COLO668 (cell line): ENCODE results near the gene TMEM125.

Source experiments
- DNase-seq: peaks from one replicate; lab custom pipeline; 2025; ENCODE audit not compliant: unreplicated experiment; lab: John Stamatoyannopoulos, UW

The TMEM125 gene

DNA sequence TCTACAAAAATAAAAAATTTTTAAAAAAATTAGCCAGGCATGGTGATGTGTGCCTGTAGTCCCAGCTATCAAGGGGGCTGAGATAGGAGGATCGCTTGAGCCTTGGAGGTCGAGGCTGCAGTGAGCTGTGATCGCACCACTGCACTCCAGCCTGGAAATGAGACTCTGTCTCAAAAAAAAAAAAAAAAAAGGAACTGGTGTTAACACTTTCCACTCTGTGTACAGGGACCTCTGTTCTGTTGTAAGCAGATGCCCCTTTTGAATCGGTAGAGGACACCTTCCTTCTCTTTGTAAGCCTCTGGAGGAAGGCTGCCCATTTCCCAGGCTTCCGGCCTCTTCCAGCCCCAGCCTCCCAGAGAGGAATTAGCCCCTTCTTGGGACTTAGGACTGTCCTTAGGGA, 22.9 kb downstream of the TMEM125 start:
- DNase-seq: no peak

DNA sequence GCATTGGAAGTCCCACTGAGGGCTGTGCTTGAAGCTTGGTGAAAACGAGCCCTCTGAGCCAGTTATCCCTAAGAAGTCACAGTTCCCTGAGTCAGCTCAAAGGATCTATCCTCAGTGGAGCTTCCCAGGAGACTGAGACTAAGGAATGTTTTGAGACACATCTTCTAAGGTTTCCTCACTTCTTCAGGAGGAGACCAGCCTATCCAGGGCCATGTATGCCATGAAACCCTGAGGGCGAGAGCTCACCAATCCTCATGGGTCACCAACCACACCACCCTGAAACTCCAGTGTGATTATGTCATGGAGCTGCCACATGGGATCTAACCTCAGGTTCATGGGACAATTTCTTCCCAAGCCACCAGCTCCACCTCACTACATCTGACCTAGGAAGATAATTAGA, 23.4 kb downstream of the TMEM125 start:
- no peak for DNase-seq

DNA sequence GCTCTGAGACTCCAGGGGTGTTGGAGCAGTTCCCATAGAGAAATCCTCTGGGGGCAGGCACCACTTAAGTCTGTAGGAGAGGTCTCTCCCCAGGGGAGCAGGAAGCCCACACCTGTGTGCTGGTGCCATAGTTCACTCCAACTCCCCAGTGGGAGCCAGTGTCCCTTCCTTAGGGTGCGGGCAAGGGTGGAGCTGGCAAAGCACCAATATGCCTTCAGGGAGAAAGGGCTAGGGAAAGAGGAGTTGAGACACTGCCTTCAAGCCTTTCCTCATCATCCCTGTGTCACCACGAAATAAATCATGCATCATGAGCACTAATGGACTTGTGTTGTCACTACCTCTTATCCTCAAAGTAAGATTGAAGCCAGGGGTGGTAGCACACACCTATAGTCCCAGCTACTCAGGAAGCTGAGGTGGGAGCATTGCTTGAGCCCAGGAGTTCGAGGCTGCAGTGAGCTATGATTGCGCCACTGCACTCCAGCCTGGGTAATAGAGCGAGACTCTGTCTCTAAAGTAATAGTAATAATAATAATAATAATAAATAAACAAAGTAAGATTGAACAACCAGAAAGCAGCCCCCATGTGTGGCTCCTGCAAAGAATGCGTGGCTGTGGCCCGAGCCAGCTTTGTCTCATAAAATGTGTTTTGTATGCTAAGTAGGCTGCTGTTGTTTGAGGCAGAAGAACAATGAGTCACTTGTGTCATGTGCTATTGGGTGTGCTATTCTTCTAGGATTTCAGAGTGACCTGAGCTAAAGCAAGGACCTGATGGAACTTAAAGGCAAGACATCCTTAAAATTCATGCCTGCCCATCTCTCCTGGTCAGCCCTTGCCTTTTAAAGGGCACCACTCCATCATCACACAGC, 24.3 kb downstream of the TMEM125 start:
- DNase-seq: no peak

DNA sequence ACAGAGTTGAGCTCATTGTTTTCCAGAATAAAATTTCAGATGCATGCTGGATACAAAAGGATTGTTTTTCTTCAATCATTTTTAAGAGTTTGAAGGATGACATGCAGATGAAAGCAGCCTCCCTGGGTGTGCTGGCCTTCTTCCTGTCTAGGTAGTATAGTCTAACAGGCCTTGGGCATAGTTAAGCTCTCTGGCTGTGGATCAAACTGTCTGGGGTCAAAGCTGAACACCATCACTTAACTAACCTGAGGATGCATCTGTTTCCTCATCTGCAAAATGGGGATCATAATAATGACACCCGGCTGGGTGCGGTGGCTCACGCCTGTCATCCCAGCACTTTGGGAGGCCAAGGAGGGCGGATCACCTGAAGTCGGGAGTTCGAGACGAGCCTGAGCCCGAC, 25.0 kb downstream of the TMEM125 start:
- no peak for DNase-seq

DNA sequence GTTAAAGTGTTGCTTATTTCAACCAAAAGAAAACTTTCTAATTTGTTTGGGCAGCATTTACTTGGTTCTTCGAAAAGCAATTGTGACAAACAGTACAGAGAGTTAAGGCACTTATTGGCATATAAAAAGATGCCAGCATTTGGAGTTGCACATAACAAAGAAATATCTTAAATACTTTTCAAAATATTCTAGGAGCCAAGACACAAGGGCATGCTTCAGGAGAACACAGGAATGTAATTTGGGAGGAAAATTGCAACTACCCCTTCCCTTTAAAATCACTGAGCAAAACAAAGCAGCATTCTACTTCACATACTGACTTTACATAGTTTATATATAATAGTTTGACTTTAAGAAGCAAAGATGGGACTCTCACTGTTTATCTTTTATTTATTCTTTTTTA, 26.4 kb downstream of the TMEM125 start:
- no peak for DNase-seq

DNA sequence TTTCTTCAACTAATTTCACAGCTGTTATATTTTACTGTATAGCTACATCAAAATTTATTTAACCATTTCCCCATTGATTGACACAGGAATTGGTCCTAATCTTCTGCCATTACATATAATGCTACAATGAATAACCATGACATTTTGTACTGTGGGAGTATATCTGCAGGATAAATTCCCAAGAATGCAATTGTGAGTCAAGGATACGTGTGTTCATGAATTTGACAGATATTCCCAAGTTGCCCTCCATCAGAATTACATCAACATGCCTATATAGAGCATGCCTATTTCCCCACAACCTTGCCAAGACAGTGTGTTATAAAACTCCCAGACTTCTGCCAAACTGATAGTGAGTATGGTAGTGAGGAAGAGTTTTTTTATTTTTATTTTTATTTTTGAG, 28.3 kb downstream of the TMEM125 start:
- DNase-seq: no peak

DNA sequence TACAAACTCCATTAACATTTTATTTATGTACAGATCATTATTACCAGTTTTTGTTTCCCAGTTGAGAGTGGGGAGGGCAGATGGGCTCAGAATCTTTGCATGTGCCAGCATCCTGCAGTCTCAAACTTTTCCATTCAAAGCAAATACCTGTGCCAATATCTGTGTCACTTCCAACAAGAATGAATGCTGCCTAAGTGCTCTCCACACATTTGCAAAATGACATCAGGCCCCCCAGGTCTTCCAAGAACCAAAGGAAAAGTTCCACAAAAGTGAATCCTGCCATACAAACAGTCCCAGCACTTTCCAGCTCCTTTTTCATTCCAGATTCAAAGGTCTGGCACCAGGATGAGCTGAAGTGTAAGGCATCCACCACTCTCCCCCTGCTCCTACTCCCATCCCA, 29.3 kb downstream of the TMEM125 start:
- DNase-seq: no peak

DNA sequence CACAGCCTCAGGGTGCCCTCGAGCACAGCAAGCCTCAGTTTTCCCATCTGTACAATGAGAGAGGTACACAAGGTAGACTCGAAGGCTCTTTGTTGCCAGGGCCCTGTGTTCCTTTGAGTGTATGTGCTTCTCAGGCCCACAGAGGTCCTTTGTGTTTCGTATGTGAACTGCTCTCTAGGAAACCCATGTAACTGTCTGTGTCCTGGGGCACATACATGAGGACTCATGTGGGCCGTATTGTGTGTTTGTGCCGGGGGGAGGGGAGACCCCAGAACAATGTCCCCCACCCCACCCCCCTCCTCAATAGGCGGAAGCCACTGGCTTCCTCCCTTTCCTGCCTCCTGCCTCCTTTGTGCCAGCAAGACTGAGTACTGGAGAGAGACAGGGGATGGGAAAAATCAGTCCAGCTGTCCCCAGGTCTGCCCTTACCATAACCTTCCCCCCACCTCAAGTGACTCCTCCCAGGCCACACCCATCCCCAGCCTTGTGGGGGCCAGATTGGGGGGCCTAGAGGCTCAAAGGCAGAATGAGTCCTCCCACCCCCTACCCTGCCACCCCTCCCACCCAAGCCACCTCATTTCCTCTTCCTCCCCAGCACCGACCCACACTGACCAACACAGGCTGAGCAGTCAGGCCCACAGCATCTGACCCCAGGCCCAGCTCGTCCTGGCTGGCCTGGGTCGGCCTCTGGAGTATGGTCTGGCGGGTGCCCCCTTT, 30.8 kb downstream of the TMEM125 start, which contains the start of gene TIE1:
TIE1 (plus strand) TSS at position 605 of the 717 bp plus-strand sequence; CDS start at position 695, 90 bp downstream.
- DNase-seq: no peak

DNA sequence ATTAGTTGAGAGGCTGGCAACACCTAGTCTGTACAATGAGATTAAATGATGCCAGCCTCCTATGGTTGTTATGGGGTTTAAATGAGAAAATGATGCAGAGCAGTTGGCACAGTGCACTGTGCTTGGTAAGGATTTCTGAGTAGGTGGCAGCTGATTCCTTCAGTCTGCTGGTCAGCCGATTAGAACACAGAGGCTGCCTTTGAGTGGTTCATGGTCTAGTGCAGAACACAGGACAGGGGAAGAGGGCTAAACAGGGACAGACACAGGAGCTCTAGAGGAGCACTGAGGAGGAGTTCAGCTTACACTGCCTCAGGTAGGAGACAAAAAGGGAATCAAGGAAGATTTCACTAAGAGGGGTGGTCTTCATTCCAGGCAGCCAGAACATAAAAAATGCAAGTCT, 32.4 kb downstream of the TMEM125 start:
- DNase-seq: no peak

DNA sequence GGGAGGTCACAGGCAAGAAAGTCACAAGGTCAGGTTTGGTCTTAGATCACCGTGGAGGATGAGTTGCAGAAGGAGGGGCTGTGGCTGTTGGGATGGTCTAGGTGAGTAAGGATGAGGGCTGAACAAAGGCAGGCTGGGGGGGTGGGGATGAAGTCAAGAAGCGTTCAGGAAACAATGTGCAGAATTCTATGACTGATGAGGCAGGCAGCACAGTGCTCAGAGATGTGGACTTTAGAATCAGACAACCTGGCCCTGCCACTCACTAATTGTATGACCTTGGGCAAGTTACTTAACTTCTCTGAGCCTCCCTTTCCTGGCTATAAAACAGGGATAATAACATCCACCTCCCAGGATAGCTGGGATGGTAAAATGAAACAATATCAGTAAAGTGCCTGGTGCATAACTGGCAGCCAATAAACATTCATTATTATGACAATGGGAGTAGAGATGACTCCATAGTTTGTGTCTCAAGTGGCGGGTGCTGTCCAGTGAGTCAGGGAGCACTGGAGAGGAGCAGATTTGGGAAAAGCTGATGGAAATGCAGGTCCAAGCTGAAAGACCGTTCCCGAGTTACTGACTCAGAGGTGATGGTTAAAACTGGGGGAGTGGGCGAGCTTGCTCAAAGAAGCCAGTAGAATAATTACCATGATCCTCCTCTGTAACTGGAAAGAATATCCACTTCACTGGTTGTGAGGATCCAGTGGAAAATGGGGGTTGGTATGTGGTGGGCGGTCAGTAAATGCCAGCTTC, 33.1 kb downstream of the TMEM125 start:
- DNase-seq: no peak

DNA sequence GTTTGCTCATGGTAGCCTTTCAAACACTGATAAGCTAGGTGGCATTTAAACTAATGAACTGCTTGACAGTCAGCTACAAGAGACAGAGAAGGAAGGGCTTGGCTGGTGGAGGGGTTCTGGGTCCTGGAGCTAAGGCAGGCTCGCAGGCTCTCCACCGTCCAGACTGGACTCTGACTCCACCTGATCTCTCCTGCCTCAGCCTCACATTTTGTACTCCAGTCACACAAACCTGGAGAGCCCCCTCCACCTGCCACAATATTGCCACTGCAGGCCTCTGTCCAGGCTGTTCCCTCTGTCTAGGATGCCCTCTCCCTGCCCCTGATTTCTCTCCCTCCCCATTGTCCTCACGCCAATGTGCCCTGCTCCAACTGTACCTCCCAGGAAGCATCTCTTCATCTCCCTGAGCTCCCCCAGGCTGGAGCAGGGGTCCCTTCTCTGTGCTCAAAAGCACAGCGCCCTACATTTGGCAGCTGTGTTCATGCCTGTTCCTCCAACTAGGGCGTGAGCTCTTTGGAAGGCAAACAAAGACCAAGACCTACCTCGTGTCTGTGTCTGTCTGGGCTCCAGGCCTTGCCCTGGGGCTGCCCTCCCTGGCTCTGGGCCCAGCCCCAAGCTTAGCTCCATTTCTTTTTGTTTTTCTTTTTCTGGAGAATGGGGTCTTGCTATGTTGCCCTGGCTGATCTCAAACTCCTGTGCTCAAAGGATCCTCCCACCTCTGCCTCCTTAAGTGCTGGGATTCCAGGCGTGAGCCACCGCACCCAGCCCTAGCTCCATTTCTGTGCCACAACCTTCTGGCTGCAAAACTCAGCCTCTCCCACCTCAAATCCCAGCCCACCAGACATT, 33.9 kb downstream of the TMEM125 start:
- no peak for DNase-seq

DNA sequence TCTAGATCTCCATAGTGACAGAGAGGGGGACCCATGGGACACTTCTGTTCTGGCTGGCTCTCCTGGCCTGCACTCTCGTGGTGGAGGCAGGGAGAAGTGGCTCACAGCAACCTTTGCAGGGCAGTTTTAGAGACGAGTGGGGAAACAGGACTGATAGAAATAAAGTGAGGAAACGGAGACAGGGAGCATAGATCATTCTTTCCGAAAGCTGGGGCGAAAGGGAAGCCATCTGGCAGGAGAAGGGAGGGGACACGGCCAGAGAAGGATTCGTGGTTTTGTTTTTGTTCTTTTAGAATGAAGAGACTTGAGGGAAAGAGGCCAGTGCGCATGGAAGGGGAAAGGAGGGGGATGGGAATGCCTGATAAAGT, 34.5 kb downstream of the TMEM125 start:
- no peak for DNase-seq

DNA sequence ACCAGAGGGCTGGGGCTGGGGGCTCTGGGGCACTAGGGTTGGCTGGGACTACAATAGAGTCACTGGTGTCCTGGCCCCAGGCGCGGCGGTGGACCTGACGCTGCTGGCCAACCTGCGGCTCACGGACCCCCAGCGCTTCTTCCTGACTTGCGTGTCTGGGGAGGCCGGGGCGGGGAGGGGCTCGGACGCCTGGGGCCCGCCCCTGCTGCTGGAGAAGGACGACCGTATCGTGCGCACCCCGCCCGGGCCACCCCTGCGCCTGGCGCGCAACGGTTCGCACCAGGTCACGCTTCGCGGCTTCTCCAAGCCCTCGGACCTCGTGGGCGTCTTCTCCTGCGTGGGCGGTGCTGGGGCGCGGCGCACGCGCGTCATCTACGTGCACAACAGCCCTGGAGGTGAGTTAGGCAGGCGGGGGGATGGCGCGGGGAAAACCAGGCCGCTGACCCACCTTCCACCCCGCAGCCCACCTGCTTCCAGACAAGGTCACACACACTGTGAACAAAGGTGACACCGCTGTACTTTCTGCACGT, 35.1 kb downstream of the TMEM125 start:
- no peak for DNase-seq

DNA sequence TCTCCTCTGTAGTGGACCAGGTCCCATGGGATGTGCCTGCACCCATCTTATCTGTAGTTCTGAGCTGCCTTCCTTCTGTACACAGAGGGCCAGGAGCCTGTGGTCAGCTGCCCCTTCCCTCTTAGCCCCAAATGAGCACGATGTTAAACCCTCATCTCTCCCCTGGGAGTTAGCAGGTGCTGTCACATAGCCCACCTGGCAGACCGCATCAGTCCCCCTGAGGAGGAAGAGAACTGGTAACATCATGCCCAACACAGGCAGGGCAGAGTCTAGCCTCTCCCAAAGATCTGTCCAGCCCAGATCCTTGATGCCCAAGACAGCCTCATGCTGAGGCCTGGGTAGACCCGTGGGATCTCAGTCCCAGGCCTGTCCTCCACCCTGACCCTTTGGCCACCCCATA, 35.7 kb downstream of the TMEM125 start:
- DNase-seq: no peak

DNA sequence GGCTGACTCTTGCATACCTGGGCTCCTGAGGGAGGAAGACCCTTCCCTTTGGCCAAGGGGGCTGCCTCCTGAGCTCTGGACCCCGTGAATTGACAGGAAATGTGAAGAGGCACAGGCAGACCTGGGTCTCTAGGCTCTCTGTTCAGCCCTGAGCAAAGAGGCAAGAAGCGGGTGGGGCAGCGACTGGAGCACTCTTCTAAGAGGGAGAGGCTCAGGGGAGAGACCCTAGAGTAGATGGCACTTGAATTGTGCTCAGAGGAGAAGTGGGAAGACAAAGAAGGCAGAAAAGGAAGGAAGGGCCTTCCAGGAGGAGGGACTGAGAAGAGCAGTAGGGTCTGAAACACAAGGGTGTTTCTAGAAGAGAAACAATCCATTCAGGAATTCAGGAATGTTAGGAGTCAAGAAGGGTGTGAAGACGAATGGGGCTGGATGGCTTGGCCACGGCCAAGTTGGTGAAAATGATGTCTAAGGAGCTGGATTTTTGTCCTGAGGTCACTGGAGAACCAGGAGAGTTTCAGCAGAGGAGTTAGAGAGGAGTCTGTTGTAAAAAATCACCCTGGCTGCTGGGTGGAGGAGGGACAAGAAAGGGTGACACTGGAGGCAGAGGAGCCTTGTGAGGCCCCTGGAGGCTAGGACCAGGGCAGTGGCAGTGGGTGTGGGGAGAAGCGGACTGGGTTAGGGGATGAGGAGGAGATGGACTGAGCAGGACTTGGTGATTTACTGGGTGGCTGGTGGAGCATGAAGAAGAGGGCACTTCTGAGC, 36.3 kb downstream of the TMEM125 start:
- DNase-seq: no peak

DNA sequence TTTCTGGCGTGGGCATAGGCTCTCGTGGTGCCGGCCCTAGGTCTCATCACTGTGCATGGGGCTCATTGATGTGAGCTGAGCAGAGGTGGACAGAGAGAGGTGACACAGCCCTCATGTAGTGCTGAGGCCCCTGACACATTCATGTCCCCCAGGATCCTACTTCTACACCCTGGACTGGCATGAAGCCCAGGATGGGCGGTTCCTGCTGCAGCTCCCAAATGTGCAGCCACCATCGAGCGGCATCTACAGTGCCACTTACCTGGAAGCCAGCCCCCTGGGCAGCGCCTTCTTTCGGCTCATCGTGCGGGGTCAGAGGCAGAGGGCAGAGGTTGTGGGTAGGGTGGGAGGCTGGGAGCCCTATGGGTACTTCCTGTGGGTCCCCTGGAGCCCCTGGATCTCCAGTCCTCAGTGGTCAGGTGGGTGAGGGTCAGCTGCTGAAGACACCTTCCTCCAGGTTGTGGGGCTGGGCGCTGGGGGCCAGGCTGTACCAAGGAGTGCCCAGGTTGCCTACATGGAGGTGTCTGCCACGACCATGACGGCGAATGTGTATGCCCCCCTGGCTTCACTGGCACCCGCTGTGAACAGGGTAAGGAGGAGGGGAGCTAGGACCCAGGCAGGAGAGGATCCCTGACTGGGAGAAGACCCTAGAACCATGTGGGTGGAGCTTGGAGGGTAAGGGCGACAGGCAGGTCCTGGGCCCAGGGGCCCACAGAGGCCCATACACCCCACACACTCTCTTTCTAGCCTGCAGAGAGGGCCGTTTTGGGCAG, 37.1 kb downstream of the TMEM125 start:
- no peak for DNase-seq

DNA sequence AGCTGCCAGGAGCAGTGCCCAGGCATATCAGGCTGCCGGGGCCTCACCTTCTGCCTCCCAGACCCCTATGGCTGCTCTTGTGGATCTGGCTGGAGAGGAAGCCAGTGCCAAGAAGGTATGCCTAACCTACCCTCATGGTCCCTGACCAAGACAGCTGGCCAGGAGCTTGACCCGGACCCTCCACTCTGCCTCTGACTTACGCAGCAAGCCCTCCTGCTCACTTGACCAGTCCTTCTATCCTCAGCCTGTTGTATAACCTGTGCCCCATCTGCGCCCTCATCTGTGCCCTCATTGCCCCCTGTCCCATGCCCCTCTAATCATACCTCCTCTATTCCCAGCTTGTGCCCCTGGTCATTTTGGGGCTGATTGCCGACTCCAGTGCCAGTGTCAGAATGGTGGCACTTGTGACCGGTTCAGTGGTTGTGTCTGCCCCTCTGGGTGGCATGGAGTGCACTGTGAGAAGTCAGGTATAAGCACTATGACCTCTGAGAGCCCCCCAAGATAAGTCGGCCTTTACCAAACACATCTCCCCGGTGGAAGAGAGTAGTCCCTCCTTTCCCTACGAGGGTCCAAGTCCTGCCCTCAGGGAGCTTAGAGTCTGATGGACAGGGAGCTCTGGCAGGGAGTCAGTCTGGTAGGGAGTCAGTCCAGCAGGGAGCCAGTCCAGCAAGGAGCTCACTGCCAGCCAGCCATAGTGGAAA, 37.8 kb downstream of the TMEM125 start:
- no peak for DNase-seq

DNA sequence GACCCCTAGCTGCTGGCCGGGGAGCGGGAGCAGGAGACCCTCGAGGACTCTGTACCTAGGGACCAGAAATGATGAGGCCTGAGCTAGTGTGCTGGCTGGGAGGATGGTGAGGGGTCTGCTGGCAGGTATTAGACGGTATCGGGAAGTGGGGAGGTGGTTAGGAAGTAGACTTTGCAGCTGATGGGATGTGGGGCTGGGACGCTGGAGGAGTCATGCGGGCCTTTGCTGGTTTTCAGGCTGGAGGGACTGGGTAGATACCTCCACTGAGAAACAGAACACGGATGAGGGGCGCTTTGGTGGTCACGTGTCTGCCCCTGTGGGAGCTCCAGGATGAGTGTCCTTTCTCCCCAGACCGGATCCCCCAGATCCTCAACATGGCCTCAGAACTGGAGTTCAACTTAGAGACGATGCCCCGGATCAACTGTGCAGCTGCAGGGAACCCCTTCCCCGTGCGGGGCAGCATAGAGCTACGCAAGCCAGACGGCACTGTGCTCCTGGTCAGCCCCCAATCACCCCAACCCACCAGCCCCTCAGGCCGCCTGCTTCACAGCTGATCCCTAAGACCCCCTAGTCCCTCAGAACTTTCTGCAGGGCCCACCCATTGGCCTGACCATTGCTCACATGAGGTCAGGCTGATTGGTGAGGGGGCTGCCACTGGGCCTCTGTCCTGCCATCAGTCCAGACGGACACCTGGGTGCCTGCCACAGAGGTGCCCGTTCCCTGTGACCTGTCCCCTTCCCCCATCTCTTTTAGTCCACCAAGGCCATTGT, 39.0 kb downstream of the TMEM125 start:
- no peak for DNase-seq
